T47D (cell line): Measurements from ENCODE around the gene GDI2.
"Not testable (repeated sequence)": the region's sequence is repeated elsewhere in the genome, so short reads cannot be mapped to it uniquely, and the experiment has no call there.

Experiments used
- DNase-seq, 2 experiments: peaks; one replicate each; pipeline versions ENCODE4 v3.0.0 to v3.0.0-alpha.2; 2011 to 2012; ENCODE audit warnings: low read depth in 1 of 2, low spot score in 1 of 2
- JUND ChIP-seq: IDR thresholded peaks from 2 replicates; pipeline ENCODE4 v1.6.1; 2012; ENCODE audit warnings: low read depth
- in situ Hi-C: cut with HindIII; loops from 2 replicates; pipeline ENCODE4 v1.10.0; 2016; ENCODE audit warnings: low sequenced_read_pairs, low pct_unique_long_range_greater_than_20kb

GDI2 gene

DNA sequence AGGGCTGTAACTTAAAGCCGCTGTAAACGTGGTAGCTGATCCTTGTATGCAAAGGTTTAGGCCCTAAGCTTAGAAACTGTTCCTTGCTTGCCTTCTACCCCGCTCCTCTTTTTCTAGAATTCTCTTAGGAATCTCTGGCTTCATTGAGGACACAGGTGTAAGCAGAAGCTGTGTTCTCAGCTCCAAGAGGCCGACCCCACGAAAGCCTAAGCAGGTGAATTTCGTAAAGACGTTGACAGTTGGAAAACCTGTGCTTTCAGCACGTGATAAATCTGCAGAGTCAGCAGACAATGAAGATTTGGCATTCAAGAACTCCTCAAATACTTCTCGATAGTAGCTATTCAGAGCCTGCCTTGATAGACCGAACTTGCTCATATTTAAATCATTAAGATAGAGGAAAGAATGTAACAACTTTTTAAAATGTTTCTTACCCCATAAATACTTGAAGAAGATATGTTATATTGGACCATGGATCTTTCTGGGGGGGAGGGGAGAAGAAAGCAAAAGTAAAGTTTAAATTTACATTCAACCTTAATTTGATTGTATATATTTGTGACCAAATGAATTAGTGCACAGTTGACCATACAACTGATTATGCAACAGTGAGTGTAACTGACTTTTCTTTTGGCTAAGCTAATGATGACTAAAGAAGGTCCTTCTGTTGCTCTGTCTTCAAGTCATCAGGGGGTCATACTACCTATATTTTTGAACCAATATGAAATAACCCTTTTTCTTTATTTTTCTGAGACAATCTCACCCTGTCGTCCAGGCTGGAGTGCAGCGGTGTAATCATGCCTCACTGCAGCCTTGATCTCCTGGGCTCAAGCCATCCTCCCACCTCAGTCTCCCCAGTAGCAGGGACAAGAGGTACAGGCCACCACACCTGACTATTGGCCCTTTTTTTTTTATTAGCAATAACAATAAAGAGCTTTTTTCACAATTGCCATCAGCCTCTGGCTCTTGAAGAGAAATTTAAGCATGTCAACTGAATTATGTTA is 1.2 kb upstream of the GDI2 start:
- no peak for DNase-seq
- in situ Hi-C loops, result no loop called here
- no peak for TF ChIP-seq JUND

DNA sequence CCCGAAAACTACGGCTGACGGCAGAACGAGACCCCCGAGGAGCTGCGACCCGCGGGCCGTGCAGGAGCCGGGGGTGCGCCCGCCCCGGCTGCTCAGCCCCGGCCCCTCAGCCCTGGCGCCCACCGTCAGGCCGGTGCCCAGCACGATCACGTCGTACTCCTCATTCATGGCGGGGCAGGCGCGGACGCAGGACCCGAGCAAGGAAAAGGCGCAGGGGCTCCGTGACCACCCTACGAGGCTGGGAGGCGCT is 218 bp downstream of the GDI2 start:
- in situ Hi-C loops, result no loop called here

DNA sequence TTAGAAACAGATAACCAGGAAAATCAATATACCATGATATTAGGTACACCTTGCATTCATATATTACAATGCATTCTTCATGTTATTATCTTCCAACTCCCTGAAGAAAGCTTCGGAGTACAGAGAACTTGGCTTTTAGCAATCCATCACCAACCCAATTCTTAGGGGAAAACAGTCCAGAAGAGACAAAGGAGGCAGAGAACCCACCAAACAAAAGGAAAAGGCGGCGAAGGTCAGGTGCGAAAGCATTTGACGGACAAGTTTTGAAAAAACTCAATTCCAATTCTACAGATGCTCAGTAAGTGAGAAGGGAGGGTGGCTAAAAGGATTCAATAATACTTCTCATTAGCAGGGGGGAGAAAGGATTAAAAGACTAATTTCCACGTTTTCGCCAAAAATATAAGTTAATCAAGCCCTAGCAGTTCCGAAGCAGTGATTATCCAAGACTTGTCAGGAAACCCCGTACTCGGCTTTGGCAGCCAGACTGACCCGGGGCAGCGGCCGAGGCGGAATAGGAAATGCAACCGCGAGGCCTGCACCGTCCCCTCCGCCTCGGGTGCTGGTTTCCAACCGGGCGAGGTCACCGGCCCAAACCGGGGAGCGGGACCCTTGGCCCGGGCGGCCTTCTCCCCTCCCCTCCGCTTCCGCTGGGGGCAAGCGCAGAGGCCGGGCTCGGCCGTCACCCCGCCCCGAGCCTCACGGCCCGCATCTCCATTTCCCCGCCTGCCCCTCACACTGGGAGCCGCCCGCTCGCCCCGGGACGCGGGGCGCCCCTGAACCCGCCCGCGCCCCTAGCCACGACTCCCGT is 747 bp downstream of the GDI2 start:
- TF ChIP-seq JUND, result no peak
- peak; percentile 39 for DNase-seq
- in situ Hi-C loops, result no loop called here

More for the DNA sequence above, 218 bp downstream of the GDI2 start:
- DNase-seq, result no peak
- no peak for TF ChIP-seq JUND

DNA sequence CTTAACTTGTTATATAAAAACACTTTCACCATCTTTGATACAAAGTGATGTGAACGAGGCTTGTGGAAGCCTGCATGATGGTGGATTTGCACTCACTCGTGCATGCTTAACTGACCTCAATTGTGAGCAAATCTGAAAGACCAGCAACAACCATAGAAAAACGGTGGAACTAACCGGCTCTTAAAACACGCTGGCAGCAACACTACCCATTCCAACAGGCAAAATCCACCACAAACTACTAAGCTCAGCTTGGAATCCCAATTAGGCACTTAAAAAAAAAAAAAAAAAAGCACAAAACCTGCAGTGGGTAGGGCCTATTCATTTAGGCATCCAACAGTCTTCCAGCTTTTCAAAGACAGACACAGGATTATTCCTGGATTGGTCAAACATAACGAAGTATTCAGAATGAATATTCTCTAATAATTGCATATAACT is 1.8 kb downstream of the GDI2 start:
- in situ Hi-C loops, result no loop called here
- no peak for DNase-seq
- TF ChIP-seq JUND, result no peak

DNA sequence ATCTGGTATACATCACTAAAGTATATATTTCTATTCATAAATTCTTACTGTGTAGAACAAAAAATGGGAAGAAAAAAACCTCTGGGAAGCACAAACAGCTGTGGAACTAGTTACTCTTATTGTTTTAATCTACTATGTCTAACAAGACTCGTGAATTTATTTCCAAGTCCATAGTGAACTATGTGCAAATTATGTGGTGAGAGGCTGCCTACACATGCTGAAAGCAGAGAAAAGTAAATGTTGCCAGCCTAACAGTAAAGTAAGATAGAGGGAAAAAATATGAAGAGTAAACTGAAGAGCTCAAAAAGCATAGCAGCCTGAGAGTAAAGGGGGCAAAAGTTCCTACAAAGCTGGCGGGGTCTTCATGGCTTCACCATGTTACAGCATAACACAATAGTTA is 3.0 kb downstream of the GDI2 start:
- in situ Hi-C loops, result no loop called here
- no peak for TF ChIP-seq JUND
- DNase-seq, result no peak

DNA sequence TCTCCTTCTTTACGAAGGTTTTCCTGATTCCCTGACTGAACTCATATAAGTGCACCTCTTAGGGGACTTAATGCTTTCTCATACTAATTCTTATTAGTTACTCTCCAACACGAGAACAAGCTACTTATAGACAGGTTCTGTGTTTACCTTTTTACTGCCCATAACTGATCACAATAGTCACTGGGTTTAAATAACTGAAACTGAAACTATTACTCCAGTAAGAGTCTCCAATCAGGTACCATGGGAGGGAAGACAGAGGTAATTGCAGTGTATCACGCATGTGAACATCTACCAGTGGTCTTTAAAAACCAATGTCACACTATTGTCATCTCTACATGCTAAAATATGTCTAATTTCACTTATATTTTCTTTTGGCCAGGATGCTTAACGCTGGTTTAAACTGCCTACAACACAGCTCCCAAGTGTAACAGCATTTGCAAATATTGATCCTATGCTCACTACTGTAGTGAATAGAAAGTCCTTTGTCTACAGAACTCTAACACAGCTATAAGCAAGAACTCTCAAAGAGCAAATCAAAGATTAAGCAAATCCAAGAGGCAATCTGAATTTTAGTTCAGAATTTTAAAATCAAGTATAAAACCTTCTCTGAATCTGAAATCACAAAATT is 3.6 kb downstream of the GDI2 start:
- in situ Hi-C loops, result no loop called here
- DNase-seq, result peak; percentile 12 to 21
- TF ChIP-seq JUND, result no peak

DNA sequence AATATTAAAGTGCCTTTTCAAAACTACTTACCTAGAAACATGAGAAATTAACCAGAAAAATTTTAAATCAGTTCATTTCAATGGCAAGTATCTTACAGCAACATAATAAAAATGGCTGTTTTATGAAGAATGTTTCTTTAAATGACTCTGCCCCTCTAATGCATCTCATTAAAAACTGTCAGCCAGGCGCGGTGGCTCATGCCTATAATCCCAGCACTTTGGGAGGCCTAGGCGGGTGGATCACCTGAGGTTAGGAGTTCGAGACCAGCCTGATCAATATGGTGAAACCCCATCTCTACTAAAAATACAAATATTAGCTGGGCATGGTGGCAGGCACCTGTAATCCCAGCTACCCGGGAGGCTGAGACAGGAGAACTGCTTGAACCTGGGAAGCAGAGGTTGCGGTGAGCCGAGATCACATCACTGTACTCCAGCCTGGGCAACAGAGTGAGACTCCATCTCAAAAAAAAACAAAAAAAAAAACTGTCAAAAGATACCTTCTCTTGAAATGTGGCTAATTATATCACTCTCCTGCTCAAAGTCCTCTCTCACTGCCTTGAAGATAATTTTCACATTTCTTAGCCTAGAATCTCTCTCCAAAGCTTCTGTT is 4.3 kb downstream of the GDI2 start:
- DNase-seq, in situ Hi-C loops: not testable (repeated sequence)

DNA sequence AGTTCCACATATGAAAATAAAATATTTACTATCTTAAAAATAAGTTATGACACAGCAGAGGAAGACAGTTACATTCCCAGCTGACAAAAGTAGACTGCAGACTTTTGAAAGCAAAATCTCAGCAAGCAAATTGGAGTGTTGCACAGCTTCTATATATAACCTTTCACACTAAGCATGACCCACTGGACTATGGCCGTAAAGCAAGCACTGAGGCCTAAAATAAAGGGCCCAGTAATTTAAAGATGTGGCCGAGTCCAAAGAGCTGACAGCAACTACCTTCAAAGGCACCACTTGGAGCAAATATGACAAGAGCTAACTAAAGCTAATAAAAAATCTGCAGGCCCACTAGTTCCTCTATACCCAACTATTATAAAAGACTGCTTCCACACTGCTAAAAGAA is 6.5 kb downstream of the GDI2 start:
- in situ Hi-C loops, result no loop called here
- TF ChIP-seq JUND, result no peak
- DNase-seq, result no peak

DNA sequence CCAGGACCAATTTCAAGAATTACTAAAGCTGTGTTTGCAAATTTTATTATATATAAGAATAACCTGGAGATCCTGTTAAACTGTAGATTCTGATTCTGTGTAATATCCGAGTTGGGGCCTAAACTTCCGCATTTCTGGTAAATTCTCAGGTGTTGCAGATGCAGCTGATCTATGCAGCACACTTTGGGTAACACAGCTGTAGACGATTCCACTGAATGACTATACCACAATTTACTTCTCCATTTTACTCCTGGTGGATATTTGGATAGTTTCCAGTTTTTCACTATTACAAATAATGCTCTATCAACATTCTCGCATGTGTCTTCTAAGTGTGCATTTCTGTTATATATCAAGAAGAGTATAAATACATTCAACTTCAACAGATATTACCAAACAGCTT is 7.5 kb downstream of the GDI2 start:
- DNase-seq, result no peak
- no peak for TF ChIP-seq JUND

DNA sequence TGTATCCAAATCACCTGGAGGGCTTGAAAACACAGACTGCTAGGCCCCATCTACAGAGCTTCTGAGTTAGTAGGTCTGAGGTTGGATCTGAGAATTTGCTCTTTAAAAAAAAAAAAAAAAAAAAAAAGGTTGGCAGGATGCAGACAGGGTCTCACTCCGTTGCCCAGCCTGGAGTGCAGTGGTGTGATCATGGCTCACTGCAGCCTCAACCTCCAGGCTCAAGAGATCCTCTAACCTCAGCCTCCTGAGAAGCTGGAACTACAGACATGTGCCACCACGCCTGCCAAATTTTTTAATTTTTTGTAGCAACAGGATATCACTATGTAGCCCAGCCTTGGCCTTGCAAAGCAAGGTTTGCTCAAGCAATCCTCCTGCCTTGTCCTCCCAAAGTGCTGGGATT is 8.0 kb downstream of the GDI2 start:
- in situ Hi-C loops, result no loop called here
- no peak for TF ChIP-seq JUND
- no peak for DNase-seq

More for the DNA sequence above, 7.5 kb downstream of the GDI2 start:
- in situ Hi-C loops, result no loop called here

DNA sequence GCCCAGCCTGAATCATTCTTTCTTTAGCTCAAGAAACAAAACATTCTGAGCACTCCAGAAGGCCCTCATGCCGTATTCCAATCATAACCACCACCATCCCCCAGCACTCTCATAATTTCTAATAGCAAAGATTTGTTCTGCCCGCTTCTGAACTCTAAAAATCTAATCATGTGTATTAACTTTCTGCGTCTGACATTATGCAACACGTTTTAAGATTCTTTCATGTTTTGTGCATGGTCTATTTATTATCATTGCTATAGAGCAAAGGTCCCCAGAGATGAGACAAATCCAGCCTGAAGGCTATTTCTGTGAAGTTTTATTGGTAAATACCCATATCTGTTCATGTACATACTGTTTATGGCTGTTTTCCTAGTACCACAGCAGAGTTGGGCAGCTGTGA is 8.8 kb downstream of the GDI2 start:
- no peak for DNase-seq
- TF ChIP-seq JUND, result no peak

DNA sequence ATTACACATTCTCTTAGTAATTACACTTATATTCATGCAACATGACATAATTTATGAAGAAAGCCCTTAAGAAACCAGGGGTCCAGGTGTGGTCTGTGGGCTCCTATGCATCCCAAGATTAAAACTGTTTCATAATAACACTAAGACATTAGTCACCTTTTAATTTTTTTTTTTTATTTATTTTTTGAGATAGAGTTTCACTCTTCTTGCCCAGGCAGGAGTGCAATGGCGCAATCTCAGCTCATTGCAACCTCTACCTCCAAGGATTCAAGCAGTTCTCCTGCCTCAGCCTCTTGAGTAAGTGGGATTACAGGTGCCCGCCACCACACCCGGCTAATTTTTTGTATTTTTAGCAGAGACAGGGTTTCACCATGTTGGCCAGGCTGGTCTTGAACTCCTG is 12.5 kb downstream of the GDI2 start:
- DNase-seq, result no peak
- in situ Hi-C loops, result no loop called here
- TF ChIP-seq JUND, result no peak

More for the DNA sequence above, 8.8 kb downstream of the GDI2 start:
- in situ Hi-C loops, result no loop called here
